Mesodermal cell (in vitro differentiated cells): ENCODE data around the gene ZDHHC23.

Source experiments
- H3K27ac ChIP-seq: 2 replicates; pipeline ENCODE4 v1.7.0; 2013; ENCODE audit warnings: mild to moderate bottlenecking, low read depth, low read length, moderate library complexity; ENCODE audit not compliant: severe bottlenecking
- H3K36me3 ChIP-seq: 2 replicates; pipeline ENCODE4 v1.7.1; 2013; ENCODE audit warnings: mild to moderate bottlenecking, low read length, moderate library complexity; ENCODE audit not compliant: control insufficient read depth, insufficient read depth
- H3K4me1 ChIP-seq: one replicate; pipeline ENCODE4 v1.7.1; 2013; ENCODE audit warnings: mild to moderate bottlenecking, low read length; ENCODE audit not compliant: insufficient read depth, control insufficient read depth, poor library complexity, severe bottlenecking
- H3K4me3 ChIP-seq: 2 replicates; pipeline ENCODE4 v1.7.0; 2013; ENCODE audit warnings: low read length, control low read depth, mild to moderate bottlenecking; ENCODE audit not compliant: insufficient read depth, poor library complexity, severe bottlenecking; ENCODE audit errors: extremely low read depth
- H3K9me3 ChIP-seq: 2 replicates; pipeline ENCODE4 v1.7.1; 2013; ENCODE audit warnings: mild to moderate bottlenecking, low read length, moderate library complexity; ENCODE audit not compliant: control insufficient read depth
- WGBS, 2 experiments: methylation state at CpG; one replicate each; pipeline ENCODE4 v1.1.5; 2013; ENCODE audit warnings: missing lambda C conversion rate in 2 of 2; ENCODE audit not compliant: insufficient coverage in 2 of 2; 5-methylcytosine and 5-hydroxymethylcytosine counted together

ZDHHC23 gene

GRCh38 chr3:114005481-114005880 lies 57.7 kb downstream of the ZDHHC23 start:
- H3K4me3 ChIP-seq: no peak overlapping the region
- H3K36me3 ChIP-seq: no peaks in the 10 kb centered on the region
- no peaks in the 10 kb centered on the region for H3K4me1 ChIP-seq
- 92 to 97% methylated on average over 5 of the region's 5 CpGs for WGBS, 2 experiments
- H3K9me3 ChIP-seq: no peaks in the 10 kb centered on the region
- no peak overlapping the region for H3K27ac ChIP-seq

DNA sequence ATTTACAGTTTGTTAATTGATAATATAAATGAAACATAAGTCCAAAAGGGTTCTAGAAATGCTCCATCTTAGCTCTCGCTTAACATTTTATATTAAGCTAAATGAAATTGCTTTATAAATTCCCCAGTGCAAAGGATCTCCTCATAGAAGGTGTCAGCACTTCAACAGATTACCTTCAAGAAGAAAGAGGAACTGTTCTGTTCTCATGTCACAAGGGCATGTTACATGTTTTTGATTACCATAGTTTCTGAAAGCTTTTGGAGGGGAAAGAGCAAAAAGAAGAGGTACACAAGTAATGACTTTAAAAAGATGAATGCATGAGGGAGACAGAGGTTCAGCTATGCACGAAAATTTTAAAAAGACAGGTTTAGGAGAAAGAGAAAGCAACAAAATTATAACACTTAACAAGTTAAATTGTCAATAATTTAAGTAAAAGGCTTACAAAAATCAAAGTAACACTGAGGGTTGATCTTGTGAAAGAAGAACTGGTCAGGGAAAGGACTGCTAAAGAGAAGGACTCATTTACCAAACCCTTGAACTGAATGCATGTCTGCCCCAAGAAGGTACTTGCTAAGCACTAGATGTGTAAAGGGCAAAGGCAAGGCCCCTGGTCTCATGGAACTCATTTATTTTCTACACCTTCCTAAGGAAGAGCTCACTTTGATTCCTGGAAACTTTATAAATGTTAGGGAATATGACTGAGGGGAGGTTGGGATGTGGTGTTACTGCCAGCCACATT lies 63.4 kb downstream of the ZDHHC23 start:
- Histone ChIP-seq H3K4me1 (no peaks in the 10 kb centered on the region), H3K9me3 (no peaks in the 10 kb centered on the region), H3K4me3 (no peak overlapping the region), H3K36me3 (no peaks in the 10 kb centered on the region), H3K27ac (no peak overlapping the region)
- no CpG with 5 or more reads among the region's 2 CpGs for WGBS, 2 experiments
